NCI-H1694 treated with DMSO at 0.1 percent for 48 hours (cell line): ENCODE data around the gene VPS13D.
"Not testable (repeated sequence)": the region's sequence is repeated elsewhere in the genome, so short reads cannot be mapped to it uniquely, and the experiment has no call there.

Experiments used
- DNase-seq: peaks from one replicate; lab custom pipeline; 2025; lab: John Stamatoyannopoulos, UW

The VPS13D gene

DNA sequence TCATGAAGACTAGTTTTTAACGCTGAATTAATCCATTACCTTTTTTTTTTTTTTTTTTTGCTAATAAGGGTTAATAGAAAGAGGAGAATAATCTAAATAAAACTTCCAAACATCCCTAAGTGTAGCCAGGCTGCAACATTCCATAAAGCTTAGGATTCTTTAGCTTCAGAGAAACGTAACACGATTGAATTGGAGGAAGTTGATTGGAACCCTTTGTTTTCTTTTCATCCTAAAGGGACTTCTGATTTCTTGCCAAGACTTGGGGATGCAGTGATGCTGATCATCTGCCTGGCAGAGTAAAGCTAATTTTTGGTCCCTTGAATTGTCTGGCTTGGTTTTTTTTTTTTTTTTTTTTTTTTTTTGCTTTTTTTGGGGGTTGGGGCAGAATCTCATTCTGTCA lies 142.9 kb downstream of the VPS13D start:
- DNase-seq = no peak

DNA sequence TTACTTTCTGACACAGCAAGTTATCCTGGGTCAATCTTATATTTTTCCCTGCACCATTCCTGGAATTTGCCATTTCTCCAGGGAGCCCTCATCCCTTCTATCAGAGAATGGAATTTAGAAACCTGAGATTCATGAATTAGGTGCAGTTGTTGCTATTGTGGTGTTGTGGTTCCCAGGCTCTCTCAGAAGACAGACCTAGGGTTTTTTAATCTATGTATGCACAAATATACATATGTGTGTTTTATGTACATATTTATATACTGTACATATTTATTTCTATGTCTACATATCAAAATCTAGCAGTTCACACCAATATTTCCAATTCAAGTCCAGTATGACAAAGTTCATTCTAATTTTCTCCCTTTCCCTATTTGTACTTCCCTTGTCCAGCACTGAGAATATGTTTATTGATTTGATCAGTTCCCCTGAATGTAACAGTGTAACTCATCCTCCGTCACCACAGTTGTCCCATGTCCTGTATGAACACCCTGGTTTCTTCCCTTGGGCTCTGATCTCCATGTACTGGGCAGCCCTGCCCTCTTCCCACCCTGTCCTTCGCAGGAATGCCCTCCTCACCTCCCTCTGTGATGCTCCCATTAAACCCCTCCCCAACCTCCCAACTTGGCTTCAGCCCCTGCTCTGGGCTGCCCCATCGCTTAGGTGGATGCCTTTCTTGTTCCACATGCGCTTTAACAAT lies 145.5 kb downstream of the VPS13D start:
- no peak for DNase-seq

GRCh38 chr1:12376236-12377045 lies 146.6 kb downstream of the VPS13D start:
- no peak for DNase-seq

DNA sequence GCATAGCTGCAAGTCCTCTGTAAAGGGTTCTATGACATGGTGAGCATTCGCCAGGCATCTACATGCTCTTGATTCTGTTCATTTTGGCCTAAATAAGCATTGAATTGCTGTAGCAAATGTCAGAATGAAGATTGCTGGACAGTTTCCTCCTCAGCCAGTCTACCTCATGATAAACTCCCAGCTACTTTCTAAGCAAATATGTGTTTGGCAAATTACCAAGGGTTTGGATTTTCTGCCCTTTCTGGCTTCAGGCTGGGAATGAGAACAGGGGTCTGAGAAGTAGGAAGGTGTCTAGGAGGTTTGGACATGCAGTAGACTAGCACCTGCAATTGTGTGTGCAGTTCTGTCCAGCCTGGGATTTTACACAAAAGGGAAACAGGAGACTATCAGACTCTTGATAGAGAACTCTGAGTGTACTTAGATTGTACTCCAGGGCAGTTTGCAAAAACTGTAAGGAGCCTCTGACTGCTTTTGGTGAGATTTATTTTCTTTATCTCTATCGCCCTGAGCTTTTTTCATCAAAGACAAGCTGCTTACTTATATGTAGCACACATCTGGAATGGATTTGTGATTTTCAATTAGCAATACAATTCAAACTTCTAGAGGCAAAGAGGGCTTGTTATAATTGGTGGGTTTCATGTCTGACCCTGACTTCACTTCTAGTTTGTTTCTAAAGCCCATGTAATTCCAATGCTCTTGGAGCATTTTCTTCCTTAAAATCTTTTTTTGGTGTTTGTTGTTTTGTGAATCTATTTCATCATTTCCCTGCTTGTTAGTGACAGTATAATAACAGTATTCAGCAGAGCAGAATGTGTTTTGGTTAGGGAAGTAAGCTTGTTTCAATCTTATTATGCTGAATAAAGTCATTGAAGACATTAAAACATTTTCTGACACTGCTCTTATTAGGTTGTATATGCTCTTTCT lies 150.8 kb downstream of the VPS13D start:
- no peak for DNase-seq

GRCh38 chr1:12383001-12383400 lies 153.2 kb downstream of the VPS13D start:
- no peak for DNase-seq

- DNase-seq = no peak
These were observed 154.0 kb downstream of the VPS13D start for GRCh38 chr1:12383786-12384185.

- DNase-seq = no peak
These were observed 155.1 kb downstream of the VPS13D start for GRCh38 chr1:12384836-12385456.

GRCh38 chr1:12386130-12386529 lies 156.3 kb downstream of the VPS13D start:
- DNase-seq = no peak

GRCh38 chr1:12387641-12388040 lies 157.8 kb downstream of the VPS13D start:
- no peak for DNase-seq

DNA sequence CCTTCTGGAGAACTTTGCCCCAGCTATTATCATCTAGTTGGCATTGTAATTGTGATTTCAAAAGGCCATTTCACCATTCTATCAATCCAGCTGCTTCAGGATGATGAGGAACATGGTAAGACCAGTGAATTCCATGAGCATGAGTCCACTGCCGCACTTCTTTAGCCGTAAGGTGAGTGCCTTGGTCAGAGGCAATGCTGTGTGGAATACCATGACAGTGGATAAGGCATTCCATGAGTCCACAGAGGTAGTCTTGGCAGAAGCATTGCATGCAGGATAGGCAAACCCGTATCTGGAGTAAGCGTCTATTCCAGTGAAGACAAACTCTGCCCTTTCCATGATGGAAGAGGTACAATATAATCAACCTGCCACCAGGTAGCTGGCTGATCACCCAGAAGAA lies 160.5 kb downstream of the VPS13D start:
- not testable (repeated sequence) for DNase-seq

DNA sequence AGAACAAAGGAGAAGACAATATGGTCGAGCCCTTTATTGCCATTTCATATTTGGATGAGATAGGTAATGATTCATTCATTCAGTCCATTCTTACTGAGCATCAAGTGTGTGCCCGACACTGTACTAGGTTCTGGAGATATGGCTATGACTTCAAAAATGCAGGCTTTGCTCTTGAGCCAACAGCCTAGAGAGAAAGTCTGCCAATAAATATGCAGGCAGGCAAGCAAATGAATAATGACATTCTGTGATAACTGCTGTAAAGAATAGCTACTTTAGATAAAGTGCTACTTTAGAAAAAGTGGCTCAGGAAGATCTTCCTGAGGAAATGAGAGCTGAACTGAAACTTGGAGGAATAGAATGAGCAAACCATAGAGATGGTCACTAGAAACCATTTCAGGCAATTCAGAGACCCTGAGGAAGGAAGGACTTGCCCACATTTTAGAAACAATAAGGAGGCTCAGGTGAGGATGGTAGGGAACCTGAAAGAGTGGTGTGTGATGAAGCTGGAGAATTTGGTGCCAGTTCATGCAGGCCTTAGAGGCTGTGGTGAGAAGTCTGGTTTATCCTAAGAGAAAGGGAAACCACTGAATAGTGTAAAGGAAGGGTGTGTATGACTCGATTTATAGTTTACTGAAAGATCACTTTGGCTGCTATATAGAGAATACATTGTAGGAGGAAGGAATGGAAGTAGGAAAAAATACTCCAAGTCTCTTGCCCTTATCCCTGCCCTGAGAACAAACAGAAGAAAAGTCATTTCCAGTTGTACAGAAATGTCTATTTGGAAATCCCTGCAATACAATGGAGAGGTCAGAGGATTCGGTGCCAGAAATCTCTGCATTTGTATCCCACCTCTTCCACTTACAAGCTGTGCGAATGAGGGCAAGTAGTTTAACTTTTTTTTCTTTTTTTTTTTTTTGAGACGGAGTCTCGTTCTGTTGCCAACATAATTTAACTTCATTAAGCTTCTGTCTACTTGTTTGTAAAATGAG lies 167.9 kb downstream of the VPS13D start:
- DNase-seq = no peak

GRCh38 chr1:12398479-12398878 lies 168.6 kb downstream of the VPS13D start:
- no peak for DNase-seq

DNA sequence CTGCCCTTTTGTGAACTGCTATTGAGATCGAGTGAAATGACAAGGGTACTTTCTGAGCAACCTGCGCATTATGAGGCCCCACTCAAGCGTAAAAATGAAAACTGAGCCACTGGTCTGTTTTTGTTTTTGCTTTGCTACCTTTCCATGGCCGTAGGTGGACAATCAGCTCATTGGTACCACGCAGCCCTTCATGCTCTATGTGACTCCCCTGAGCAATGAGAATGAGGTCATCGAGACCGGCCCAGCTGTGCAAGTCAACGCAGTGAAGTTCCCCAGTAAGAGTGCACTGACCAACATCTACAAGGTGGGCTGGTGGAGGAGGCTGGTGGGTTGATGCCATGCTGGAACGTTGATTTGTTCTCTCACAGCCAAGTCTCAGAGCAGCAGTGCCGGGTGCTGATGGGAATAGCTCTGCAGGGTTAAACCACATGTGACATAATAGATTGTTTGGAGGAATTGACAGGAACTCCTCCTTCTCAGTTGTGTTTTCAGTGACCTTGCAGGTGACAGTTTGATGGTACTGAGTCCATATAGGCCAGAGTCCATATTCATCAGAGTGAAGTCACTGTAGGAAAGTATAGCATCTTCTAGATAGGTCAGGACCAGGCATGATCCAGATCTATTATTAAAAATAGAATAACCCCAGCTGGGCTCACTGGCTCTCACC lies 170.3 kb downstream of the VPS13D start:
- no peak for DNase-seq

- DNase-seq = no peak
These were observed 172.4 kb downstream of the VPS13D start for GRCh38 chr1:12402159-12402673.

GRCh38 chr1:12402842-12403241 lies 173.0 kb downstream of the VPS13D start:
- no peak for DNase-seq

DNA sequence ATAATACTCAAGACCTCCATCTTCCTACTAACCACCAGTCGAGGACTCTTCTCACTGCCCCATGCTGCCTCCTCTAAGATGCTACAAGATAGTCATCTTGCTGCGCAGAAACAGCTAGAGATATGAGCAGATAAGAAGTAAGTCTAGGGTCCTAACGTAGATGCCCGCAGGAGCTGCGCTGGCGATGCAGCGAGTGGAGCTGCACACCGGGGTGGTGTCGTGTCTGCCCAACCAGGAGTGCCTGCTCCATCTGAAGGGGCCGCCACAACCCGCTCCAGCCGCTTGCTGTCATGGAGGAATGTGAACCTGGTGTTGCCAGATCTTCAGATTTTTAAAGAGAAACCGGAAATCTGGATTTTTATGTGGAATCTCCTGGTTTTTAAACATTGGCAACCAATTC lies 175.1 kb downstream of the VPS13D start:
- no peak for DNase-seq

DNA sequence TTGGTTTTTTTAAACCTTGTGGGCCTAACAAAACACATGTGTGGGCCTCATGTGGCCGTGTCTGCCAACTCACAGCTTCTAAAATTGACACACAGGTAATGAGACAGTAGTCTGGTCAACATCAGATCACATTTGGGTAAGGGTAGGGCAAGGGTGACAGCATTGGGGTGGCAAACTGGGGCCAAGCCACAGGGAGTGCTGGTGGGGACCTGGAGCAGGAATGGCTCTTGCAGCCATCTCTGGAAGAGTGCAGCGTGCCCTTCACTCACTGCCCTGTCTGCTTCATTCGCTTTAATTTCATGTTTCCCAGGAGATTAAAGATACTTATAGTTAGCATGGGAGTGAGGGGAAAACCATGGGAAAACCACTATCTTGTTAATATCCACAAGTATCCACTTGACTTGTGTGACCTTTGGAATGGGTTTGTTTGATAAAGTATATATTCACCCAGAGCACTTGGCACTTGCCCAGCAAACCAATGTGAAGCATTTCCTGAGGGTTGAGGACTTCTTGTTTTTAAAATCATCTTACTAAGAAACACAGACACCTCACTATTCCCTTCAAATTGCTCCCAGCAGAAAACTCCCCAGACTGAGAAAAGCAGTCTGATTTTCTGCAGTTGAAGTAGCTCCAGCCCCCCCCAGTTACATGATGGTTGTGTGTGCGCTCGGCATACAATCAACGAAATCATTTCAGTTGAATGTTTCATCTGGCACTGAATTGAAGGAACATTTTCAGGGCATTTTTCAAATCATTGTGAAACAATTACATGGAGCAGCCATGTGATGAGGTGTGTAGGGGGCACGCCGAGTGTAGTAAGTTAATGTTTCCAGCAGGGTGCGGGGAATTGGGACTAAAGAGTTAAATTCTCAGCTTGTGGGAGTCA lies 175.7 kb downstream of the VPS13D start:
- no peak for DNase-seq

- DNase-seq = no peak
These were observed 176.6 kb downstream of the VPS13D start for GRCh38 chr1:12406211-12407021.
